Keratinocyte (primary cell): Measurements from ENCODE around the gene SLC39A11. TPM values are rescaled to one million over a fixed set of nuclear protein-coding genes. Genes with fewer than 3 reads are reported as not detected.

Source experiments
- DNase-seq: peaks from one replicate; pipeline ENCODE4 v3.0.0-alpha.2; 2011; ENCODE audit warnings: low read depth, missing footprints, low spot score
- FAIRE-seq: peaks from 2 replicates; lab custom pipeline; 2011; peaks lifted over from hg19 to GRCh38; lab: Jason Lieb, UNC
- H2AFZ ChIP-seq: 2 replicates; pipeline ENCODE4 v1.6.0; 2012; ENCODE audit warnings: low read length, control low read depth, inconsistent platforms; ENCODE audit not compliant: control insufficient read depth
- H3K27ac ChIP-seq: 2 replicates; pipeline ENCODE4 v1.5.1; 2011; ENCODE audit warnings: low read length; ENCODE audit not compliant: control insufficient read depth, insufficient read depth
- H3K27me3 ChIP-seq: 3 replicates; pipeline ENCODE4 v1.6.0; 2011; ENCODE audit warnings: low read length; ENCODE audit not compliant: control insufficient read depth, insufficient read depth; ENCODE audit errors: extremely low read depth
- H3K36me3 ChIP-seq, 2 experiments: 2 replicates in 1 of 2; 3 replicates in 1 of 2; pipeline ENCODE4 v1.5.1; 2011; ENCODE audit warnings: low read length in 2 of 2, mild to moderate bottlenecking in 1 of 2; ENCODE audit not compliant: control insufficient read depth in 2 of 2, insufficient read depth in 2 of 2; ENCODE audit errors: extremely low read depth in 1 of 2
- H3K4me1 ChIP-seq: 3 replicates; pipeline ENCODE4 v1.5.1; 2011; ENCODE audit warnings: low read length; ENCODE audit not compliant: control insufficient read depth, insufficient read depth; ENCODE audit errors: extremely low read depth
- H3K4me2 ChIP-seq: 3 replicates; pipeline ENCODE4 v1.6.0; 2011; ENCODE audit warnings: low read depth, low read length; ENCODE audit not compliant: control insufficient read depth, insufficient read depth; ENCODE audit errors: extremely low read depth
- H3K4me3 ChIP-seq, 3 experiments: fragments of 200-600 bp in 1 of 3; sonication (generic) in 1 of 3; 2 replicates in 2 of 3; 3 replicates in 1 of 3; pipeline ENCODE4 v1.5.1; 2011 to 2016; ENCODE audit warnings: low read length in 3 of 3, mild to moderate bottlenecking in 3 of 3, control low read depth in 2 of 3, inconsistent platforms in 1 of 3, low read depth in 1 of 3, mixed read lengths in 1 of 3, mixed run types in 1 of 3, moderate library complexity in 1 of 3; ENCODE audit not compliant: control insufficient read depth in 2 of 3, insufficient read depth in 2 of 3; ENCODE audit errors: extremely low read depth in 1 of 3
- H3K79me2 ChIP-seq: 2 replicates; pipeline ENCODE4 v1.6.0; 2012; ENCODE audit warnings: low read length; ENCODE audit not compliant: control insufficient read depth, insufficient read depth
- H3K9ac ChIP-seq: 3 replicates; pipeline ENCODE4 v1.6.0; 2011; ENCODE audit warnings: low read length; ENCODE audit not compliant: control insufficient read depth, insufficient read depth; ENCODE audit errors: extremely low read depth
- H3K9me1 ChIP-seq: 3 replicates; pipeline ENCODE4 v1.6.0; 2011; ENCODE audit warnings: low read length; ENCODE audit not compliant: control insufficient read depth, insufficient read depth; ENCODE audit errors: extremely low read depth
- H3K9me3 ChIP-seq: 2 replicates; pipeline ENCODE4 v1.5.1; 2012; ENCODE audit warnings: low read depth, low read length; ENCODE audit not compliant: control insufficient read depth
- H4K20me1 ChIP-seq: 3 replicates; pipeline ENCODE4 v1.6.0; 2011; ENCODE audit warnings: low read length; ENCODE audit not compliant: control insufficient read depth, insufficient read depth; ENCODE audit errors: extremely low read depth
- EZH2 ChIP-seq: IDR thresholded peaks from one replicate; pipeline ENCODE4 v1.6.1; 2012; ENCODE audit warnings: inconsistent platforms, mild to moderate bottlenecking, low read length, moderate library complexity
- dilution Hi-C: fragments of 300-500 bp; cut with MboI; formaldehyde crosslinking; loops from one replicate; pipeline ENCODE4 v1.7.0; 2020; ENCODE audit warnings: low sequenced_read_pairs; ENCODE audit not compliant: extremely low pct_ligation_motif_present
- polyA plus RNA-seq, 5 experiments: library from polyadenylated mRNA; depleted of rRNA in 3 of 5; stranded (reverse) in 3 of 5; stranded (forward) in 1 of 5; unstranded in 1 of 5; fragments of >200 nt; gene quantifications; 1 replicate in 1 of 5; 2 replicates in 3 of 5; 3 replicates in 1 of 5; pipeline versions ENCODE4 v1.2.1 to v1.2.3, GENCODE V29; 2011 to 2012; ENCODE audit warnings: missing spikeins in 2 of 5, low read depth in 1 of 5, low replicate concordance in 1 of 5
- TF ChIP-seq, protein P1 (sequence below), 3 experiments: IDR thresholded peaks in 1 of 3; conservative IDR thresholded peaks in 1 of 3; optimal IDR thresholded peaks in 1 of 3; 2 replicates in 2 of 3; 3 replicates in 1 of 3; pipeline versions ENCODE3 to v1.5.1; 2011; ENCODE audit warnings: low read length in 3 of 3, mild to moderate bottlenecking in 3 of 3, moderate library complexity in 2 of 3, control low read depth in 1 of 3, inconsistent platforms in 1 of 3; ENCODE audit not compliant: insufficient read depth in 2 of 3; ENCODE audit errors: extremely low read depth in 1 of 3

Gene SLC39A11
- polyA plus RNA-seq, 1 donor (not counting 4 experiments of a cell fraction or from before 2014, with no cell fraction given): 11.5 TPM

DNA sequence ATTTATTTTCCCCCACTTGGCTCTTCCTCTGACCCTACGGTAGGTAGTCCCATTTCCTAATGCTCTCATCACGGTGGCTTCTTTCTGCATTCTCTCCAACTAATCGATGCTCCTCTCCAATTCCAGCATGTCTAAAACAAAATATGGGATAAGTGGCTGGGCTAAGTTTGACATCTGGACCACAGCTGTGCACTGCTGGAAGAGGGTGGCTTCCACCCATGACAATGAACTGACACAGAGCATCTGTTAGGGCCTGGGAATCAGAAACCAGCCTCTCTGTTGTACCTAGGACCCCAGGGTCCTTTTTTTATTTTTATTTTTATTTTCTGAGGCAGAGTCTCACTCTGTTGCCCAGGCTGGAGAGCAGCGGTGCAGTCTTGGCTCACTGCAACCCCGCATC lies 29.0 kb upstream of the SLC39A11 start:
- dilution Hi-C loops: no loop called here
- no peak for FAIRE-seq

DNA sequence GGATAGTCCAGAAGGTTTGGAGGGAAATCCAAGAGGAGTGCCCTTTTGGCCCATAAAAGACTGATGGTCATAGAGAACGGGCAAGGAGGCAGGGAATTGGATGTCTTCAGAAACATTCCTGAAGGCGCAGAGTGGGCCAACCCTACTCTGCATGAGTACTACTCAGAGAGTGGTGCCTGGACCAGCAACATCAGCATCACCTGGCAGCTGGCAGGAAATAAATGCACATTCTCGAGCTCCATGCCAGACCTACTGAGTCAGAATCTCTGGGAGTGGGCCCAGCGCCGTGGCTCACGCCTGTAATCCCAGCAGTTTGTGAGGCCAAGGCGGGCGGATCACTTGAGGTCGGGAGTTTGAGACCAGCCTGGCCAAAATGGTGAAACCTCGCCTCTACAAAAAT lies 27.1 kb upstream of the SLC39A11 start:
- Histone ChIP-seq H3K27me3 (peaks cover 13% of the 10 kb centered on the region), H2AFZ (no peak overlapping the region), H3K36me3 (no peaks in the 10 kb centered on the region), H3K9ac (no peak overlapping the region), H3K27ac (no peak overlapping the region), H3K4me2 (no peak overlapping the region), H4K20me1 (no peaks in the 10 kb centered on the region), H3K79me2 (no peaks in the 10 kb centered on the region), H3K9me1 (no peaks in the 10 kb centered on the region), H3K4me1 (no peaks in the 10 kb centered on the region), H3K4me3 (no peak overlapping the region), H3K9me3 (no peaks in the 10 kb centered on the region)
- dilution Hi-C loops: no loop called here
- TF ChIP-seq, protein P1, sequence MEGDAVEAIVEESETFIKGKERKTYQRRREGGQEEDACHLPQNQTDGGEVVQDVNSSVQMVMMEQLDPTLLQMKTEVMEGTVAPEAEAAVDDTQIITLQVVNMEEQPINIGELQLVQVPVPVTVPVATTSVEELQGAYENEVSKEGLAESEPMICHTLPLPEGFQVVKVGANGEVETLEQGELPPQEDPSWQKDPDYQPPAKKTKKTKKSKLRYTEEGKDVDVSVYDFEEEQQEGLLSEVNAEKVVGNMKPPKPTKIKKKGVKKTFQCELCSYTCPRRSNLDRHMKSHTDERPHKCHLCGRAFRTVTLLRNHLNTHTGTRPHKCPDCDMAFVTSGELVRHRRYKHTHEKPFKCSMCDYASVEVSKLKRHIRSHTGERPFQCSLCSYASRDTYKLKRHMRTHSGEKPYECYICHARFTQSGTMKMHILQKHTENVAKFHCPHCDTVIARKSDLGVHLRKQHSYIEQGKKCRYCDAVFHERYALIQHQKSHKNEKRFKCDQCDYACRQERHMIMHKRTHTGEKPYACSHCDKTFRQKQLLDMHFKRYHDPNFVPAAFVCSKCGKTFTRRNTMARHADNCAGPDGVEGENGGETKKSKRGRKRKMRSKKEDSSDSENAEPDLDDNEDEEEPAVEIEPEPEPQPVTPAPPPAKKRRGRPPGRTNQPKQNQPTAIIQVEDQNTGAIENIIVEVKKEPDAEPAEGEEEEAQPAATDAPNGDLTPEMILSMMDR (optimal IDR thresholded peaks at IDR 0.05 in 1 of 3, IDR thresholded peaks at IDR 0.05 in 1 of 3, conservative IDR thresholded peaks at IDR 0.05 in 1 of 3; ENCODE audit: extremely low read depth in 1 of 3, insufficient read depth in 2 of 3, low read length in 3 of 3): no peak
- TF ChIP-seq EZH2: no peak
- DNase-seq (no peak), FAIRE-seq (no peak)

More for the DNA sequence above, 29.0 kb upstream of the SLC39A11 start:
- Histone ChIP-seq H3K4me1 (no peaks in the 10 kb centered on the region), H3K9ac (no peak overlapping the region), H3K36me3 (no peaks in the 10 kb centered on the region), H3K4me3 (no peak overlapping the region), H3K27me3 (peaks cover 13% of the 10 kb centered on the region), H3K79me2 (no peaks in the 10 kb centered on the region), H3K27ac (no peak overlapping the region), H3K9me3 (no peaks in the 10 kb centered on the region), H3K4me2 (no peak overlapping the region), H4K20me1 (no peaks in the 10 kb centered on the region), H2AFZ (no peak overlapping the region), H3K9me1 (no peaks in the 10 kb centered on the region)
- no peak for DNase-seq
- TF ChIP-seq, protein P1 (optimal IDR thresholded peaks at IDR 0.05 in 1 of 3, IDR thresholded peaks at IDR 0.05 in 1 of 3, conservative IDR thresholded peaks at IDR 0.05 in 1 of 3; ENCODE audit: extremely low read depth in 1 of 3, insufficient read depth in 2 of 3, low read length in 3 of 3): no peak
- TF ChIP-seq EZH2: no peak
